HepG2 (cell line): Measurements from ENCODE around the gene ME3. TPM values are rescaled to one million over a fixed set of nuclear protein-coding genes. Genes with fewer than 3 reads are reported as not detected.
A peak's percentile ranks its signal among the peaks of the same experiment; 100 is the strongest.

ENCODE experiments used
- ATAC-seq: fragments of 200-7000 bp; cut with Tn5 transposase; 3 replicates; pipeline ENCODE4 v1.9.1; 2020; ENCODE audit warnings: mild to moderate bottlenecking, moderate library complexity
- BruUV-seq: library from RNA; stranded (reverse); fragments of 400-500 nt; replicated peaks from 2 replicates; lab custom pipeline; 2021; lab: Mats Ljungman, UMichigan
- CTCF ChIA-PET: fragments of 300-600 bp; formaldehyde crosslinking; extraction: SDS; loops from one replicate; lab custom pipeline; 2021; ENCODE audit warnings: low total read pairs, inconsistent platforms, low intra/inter-chr PET ratio; lab: Yijun Ruan, JAX
- POLR2A ChIA-PET: fragments of 350-600 bp; sonication (Branson Sonifier 250); formaldehyde crosslinking; loops from one replicate; lab custom pipeline; 2020; ENCODE audit warnings: antibody characterized with exemption, inconsistent platforms; lab: Yijun Ruan, JAX
- DNase-seq: peaks from one replicate; pipeline ENCODE4 v3.0.0-alpha.2; 2015; ENCODE audit warnings: low spot score
- FAIRE-seq: peaks from 3 replicates; lab custom pipeline; 2011; peaks lifted over from hg19 to GRCh38; lab: Jason Lieb, UNC
- H2AFZ ChIP-seq: one replicate; pipeline ENCODE4 v1.6.1; 2011; ENCODE audit warnings: low read length, inconsistent platforms
- H3K27ac ChIP-seq: fragments of 300-600 bp; 3 replicates; pipeline ENCODE4 v1.8.0; 2011; ENCODE audit warnings: mixed run types, mild to moderate bottlenecking, mixed read lengths, low read length, inconsistent platforms; ENCODE audit not compliant: insufficient read depth; ENCODE audit errors: extremely low read length
- H3K27me3 ChIP-seq, 2 experiments: fragments of 200-600 bp in 1 of 2; 2 replicates in 1 of 2; 3 replicates in 1 of 2; pipeline versions ENCODE4 v1.6.0 to v1.8.0; 2011; ENCODE audit warnings: low read length in 2 of 2, mild to moderate bottlenecking in 2 of 2, moderate library complexity in 2 of 2, inconsistent platforms in 1 of 2; ENCODE audit not compliant: insufficient read depth in 2 of 2, control insufficient read depth in 1 of 2
- H3K36me3 ChIP-seq, 2 experiments: fragments of 200-600 bp in 1 of 2; replicated peaks in 1 of 2; 2 replicates in 1 of 2; 3 replicates in 1 of 2; pipeline versions ENCODE4 v1.5.1 to v1.8.0; 2011; ENCODE audit warnings: low read length in 2 of 2, inconsistent platforms in 1 of 2; ENCODE audit not compliant: insufficient read depth in 2 of 2, control insufficient read depth in 1 of 2
- H3K4me1 ChIP-seq: 2 replicates; pipeline ENCODE4 v1.5.1; 2012; ENCODE audit warnings: low read length, inconsistent platforms; ENCODE audit not compliant: insufficient read depth
- H3K4me2 ChIP-seq: 2 replicates; pipeline ENCODE4 v1.6.0; 2011; ENCODE audit warnings: low read depth, low read length, inconsistent platforms
- H3K4me3 ChIP-seq, 3 experiments: fragments of 200-600 bp in 1 of 3; sonication (generic), shearing (Covaris generic) in 1 of 3; replicated peaks in 1 of 3; 2 replicates each; pipeline ENCODE4 v1.5.1; 2011 to 2016; ENCODE audit warnings: low read length in 3 of 3, inconsistent platforms in 2 of 3, low read depth in 2 of 3, mild to moderate bottlenecking in 2 of 3, control low read depth in 1 of 3, mixed read lengths in 1 of 3; ENCODE audit not compliant: insufficient read depth in 1 of 3
- H3K79me2 ChIP-seq: one replicate; pipeline ENCODE4 v1.6.1; 2011; ENCODE audit warnings: low read length, inconsistent platforms; ENCODE audit not compliant: insufficient read depth
- H3K9ac ChIP-seq: 2 replicates; pipeline ENCODE4 v1.6.0; 2011; ENCODE audit warnings: mild to moderate bottlenecking, low read depth, low read length, inconsistent platforms; ENCODE audit not compliant: insufficient read depth
- H3K9me3 ChIP-seq: 2 replicates; pipeline ENCODE4 v1.5.1; 2012; ENCODE audit warnings: mild to moderate bottlenecking, low read length
- H4K20me1 ChIP-seq: 2 replicates; pipeline ENCODE4 v1.6.0; 2011; ENCODE audit warnings: inconsistent platforms, mild to moderate bottlenecking, low read length, moderate library complexity; ENCODE audit not compliant: insufficient read depth
- CREM ChIP-seq, 2 experiments: sonication (generic) in 1 of 2; formaldehyde crosslinking in 1 of 2; IDR thresholded peaks; 2 replicates each; pipeline versions ENCODE4 v1.4.0 to v1.6.1; 2016 to 2020; ENCODE audit warnings: antibody characterized with exemption in 1 of 2, mild to moderate bottlenecking in 1 of 2, missing genetic modification reagents in 1 of 2
- FOSL2 ChIP-seq: sonication (generic); formaldehyde crosslinking; IDR thresholded peaks from 2 replicates; pipeline ENCODE4 v1.4.0; 2020; ENCODE audit warnings: missing genetic modification reagents
- FOXO1 ChIP-seq: sonication (generic); formaldehyde crosslinking; IDR thresholded peaks from 2 replicates; pipeline ENCODE4 v1.4.0; 2020; ENCODE audit warnings: missing genetic modification reagents
- MTA3 ChIP-seq: sonication (generic); formaldehyde crosslinking; IDR thresholded peaks from 2 replicates; pipeline ENCODE4 v1.4.0; 2020; ENCODE audit warnings: missing genetic modification reagents
- NFYC ChIP-seq: IDR thresholded peaks from 2 replicates; pipeline ENCODE4 v1.6.1; 2016; ENCODE audit warnings: missing genetic modification reagents, missing compliant biosample characterization
- REXO4 ChIP-seq: sonication (generic); formaldehyde crosslinking; IDR thresholded peaks from 2 replicates; pipeline ENCODE4 v1.8.0; 2022; ENCODE audit warnings: missing genetic modification reagents, mild to moderate bottlenecking, borderline replicate concordance
- RXRA ChIP-seq: sonication (generic); formaldehyde crosslinking; IDR thresholded peaks from 2 replicates; pipeline ENCODE4 v1.5.1; 2020; ENCODE audit warnings: missing genetic modification reagents
- TFDP2 ChIP-seq: sonication (generic); formaldehyde crosslinking; IDR thresholded peaks from 2 replicates; pipeline ENCODE4 v1.4.0; 2020; ENCODE audit warnings: missing genetic modification reagents
- XRCC5 ChIP-seq: fragments of 200-400 bp; formaldehyde crosslinking; optimal IDR thresholded peaks from 2 replicates; pipeline ENCODE3; 2017; ENCODE audit warnings: mild to moderate bottlenecking, low read length
- ZNF362 ChIP-seq: sonication (generic); formaldehyde crosslinking; IDR thresholded peaks from 2 replicates; pipeline ENCODE4 v1.4.0; 2020; ENCODE audit warnings: missing genetic modification reagents, mild to moderate bottlenecking, borderline replicate concordance
- ZNF564 ChIP-seq: sonication (generic); formaldehyde crosslinking; IDR thresholded peaks from 2 replicates; pipeline ENCODE4 v1.8.1; 2023; ENCODE audit warnings: mild to moderate bottlenecking, missing genetic modification reagents
- ZNF720 ChIP-seq: sonication (generic); formaldehyde crosslinking; IDR thresholded peaks from 2 replicates; pipeline ENCODE4 v1.4.0; 2020; ENCODE audit warnings: missing genetic modification reagents
- ZNF788 ChIP-seq: sonication (generic); formaldehyde crosslinking; IDR thresholded peaks from 2 replicates; pipeline ENCODE4 v1.5.0; 2020; ENCODE audit warnings: mild to moderate bottlenecking, missing genetic modification reagents, borderline replicate concordance
- WGBS: methylation state at CpG from one replicate; pipeline ENCODE4 v1.1.6; 2017; ENCODE audit warnings: low lambda C conversion rate; 5-methylcytosine and 5-hydroxymethylcytosine counted together
- in situ Hi-C: cut with HindIII; loops from 2 replicates; pipeline ENCODE4 v1.10.0; 2017; ENCODE audit warnings: low pct_unique_long_range_greater_than_20kb; ENCODE audit not compliant: extremely low pct_ligation_motif_present
- intact Hi-C: fragments of 100-400 bp; cut with micrococcal nuclease; formaldehyde crosslinking; loops from one replicate; pipeline ENCODE4 v1.10.0; 2022; ENCODE audit not compliant: unreplicated experiment
- polyA plus RNA-seq, 8 experiments: library from polyadenylated mRNA; depleted of rRNA in 3 of 8; stranded (reverse) in 7 of 8; unstranded in 1 of 8; fragments of >200 nt; fragmentation: Illumina TruSeq in 4 of 8; extraction: Trizol in 4 of 8; gene quantifications; 2 replicates each; pipeline versions ENCODE4 v1.2.1 to v1.2.3, GENCODE V29; 2011 to 2016; ENCODE audit warnings: low read depth in 4 of 8, missing spikeins in 1 of 8, mixed read lengths in 1 of 8; ENCODE audit not compliant: insufficient read depth in 1 of 8
- total RNA-seq, 5 experiments: library from RNA; depleted of rRNA; stranded (reverse); fragments of >200 nt; fragmentation: Illumina TruSeq; extraction: Trizol; gene quantifications; 2 replicates each; pipeline ENCODE4 v1.2.3, GENCODE V29; 2016; ENCODE audit warnings: low read depth in 1 of 5

Gene ME3
- total and polyA plus RNA-seq, 2 of the 13 experiments (the other 11 are each of a cell fraction or from before 2014, with no cell fraction given) = not detected

DNA sequence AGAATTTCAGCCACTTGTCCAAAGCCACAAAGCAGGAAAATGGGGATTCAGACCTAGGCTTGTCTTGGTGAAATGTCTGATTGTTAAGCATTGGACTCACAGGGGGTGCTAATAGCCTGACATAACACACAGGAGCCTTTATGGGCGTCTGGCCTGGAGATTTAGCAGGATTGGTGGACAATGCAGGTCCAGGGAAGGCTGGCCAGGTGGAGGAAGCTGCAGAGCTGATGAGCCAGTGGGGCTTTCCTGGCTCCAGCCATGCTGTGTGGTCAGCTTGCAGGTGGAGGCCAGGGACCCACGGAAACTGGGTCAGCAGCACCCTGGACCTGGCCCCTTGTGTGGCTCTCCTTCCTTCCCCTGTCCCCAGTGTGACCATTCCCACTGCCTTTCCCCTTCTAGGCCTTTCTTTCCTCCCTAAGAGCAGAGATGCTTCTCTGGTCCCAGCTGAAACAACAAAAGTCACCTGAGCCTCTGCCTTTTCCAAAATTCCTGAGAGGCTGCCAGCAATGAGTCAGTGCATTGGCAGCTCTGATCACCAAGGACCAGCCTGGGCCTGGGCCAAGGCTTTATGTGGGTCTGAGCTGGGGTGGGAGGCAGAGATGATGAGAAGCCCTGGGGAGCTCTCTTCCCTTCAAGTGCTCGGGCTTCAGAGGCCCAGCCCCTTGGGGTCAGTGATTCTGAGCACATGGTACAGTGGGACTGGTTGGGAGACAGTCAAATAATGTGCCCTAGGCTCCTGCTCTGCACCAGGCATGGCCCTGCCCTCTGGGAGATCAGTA is 212.5 kb downstream of the ME3 start:
- no peaks in the 10 kb centered on the region for H4K20me1 ChIP-seq
- 16% methylated on average over 3 of the region's 3 CpGs for WGBS
- ChIA-PET CTCF (interaction anchor here (1.4 to 1.7 kb wide), 2 partner anchors 111 to 359 kb away, joined by 3 to 6 read pairs; no protein-coding TSS in a partner anchor), POLR2A (interaction anchor here (0.9 to 1.2 kb wide), 3 partner anchors 10 to 24 kb away, joined by 3 to 5 read pairs (median 3); no protein-coding TSS in a partner anchor)
- H3K9me3 ChIP-seq = no peaks in the 10 kb centered on the region
- no peaks in the 10 kb centered on the region for H3K36me3 ChIP-seq
- peak; percentile 49 for DNase-seq
- in situ Hi-C loops = loop anchor here (5.0 kb wide), 2 partner anchors 112 to 357 kb away; no protein-coding TSS in a partner anchor
- H3K4me1 ChIP-seq = no peaks in the 10 kb centered on the region
- peak; percentile 68 for TF ChIP-seq FOSL2 (CRISPR knock-in tag)
- no peak for TF ChIP-seq ZNF362 (CRISPR knock-in tag)
- H3K79me2 ChIP-seq = no peaks in the 10 kb centered on the region
- H3K4me2 ChIP-seq = no peak overlapping the region
- H3K4me3 ChIP-seq = no peak overlapping the region
- no peaks in the 10 kb centered on the region for H3K27me3 ChIP-seq
- no peak overlapping the region for H2AFZ ChIP-seq
- no peak for ATAC-seq
- H3K9ac ChIP-seq = no peak overlapping the region
- no peak overlapping the region for H3K27ac ChIP-seq
- BruUV-seq = no TSS peak
- intact Hi-C loops = loop anchor here (5.0 kb wide), 1 partner anchor 342 kb away; the partner anchor contains the start of gene PRSS23
- FAIRE-seq = no peak

GRCh38 chr11:86459002-86459385 is 213.4 kb downstream of the ME3 start:
- CTCF ChIA-PET = interaction anchor here (1.4 to 1.7 kb wide), 3 partner anchors 112 to 359 kb away, joined by 3 to 6 read pairs (median 4); no protein-coding TSS in a partner anchor
- POLR2A ChIA-PET = no interaction called here
- no peaks in the 10 kb centered on the region for H3K36me3 ChIP-seq
- in situ Hi-C loops = loop anchor here (5.0 kb wide), 2 partner anchors 113 to 358 kb away; no protein-coding TSS in a partner anchor
- no peaks in the 10 kb centered on the region for H3K79me2 ChIP-seq
- no peaks in the 10 kb centered on the region for H4K20me1 ChIP-seq
- H3K4me1 ChIP-seq = no peaks in the 10 kb centered on the region
- no peak overlapping the region for H3K9ac ChIP-seq
- no peaks in the 10 kb centered on the region for H3K9me3 ChIP-seq
- H3K27me3 ChIP-seq = no peaks in the 10 kb centered on the region
- H3K4me2 ChIP-seq = no peak overlapping the region
- intact Hi-C loops = loop anchor here (5.0 kb wide), 1 partner anchor 343 kb away; the partner anchor contains the start of gene PRSS23
- WGBS = 30% methylated on average over 1 of the region's 1 CpG
- FAIRE-seq (no peak), ATAC-seq (no peak), DNase-seq (no peak)
- H2AFZ ChIP-seq = no peak overlapping the region
- no peak overlapping the region for H3K4me3 ChIP-seq
- no TSS peak for BruUV-seq
- H3K27ac ChIP-seq = no peak overlapping the region
- TF ChIP-seq RXRA (no peak), XRCC5 (no peak), NFYC (CRISPR knock-in tag) (no peak), CREM (IDR thresholded peaks at IDR 0.05) (no peak), CREM (CRISPR knock-in tag; IDR thresholded peaks at IDR 0.05) (no peak), FOXO1 (no peak), REXO4 (CRISPR knock-in tag) (no peak), ZNF564 (no peak), MTA3 (no peak), ZNF788 (CRISPR knock-in tag) (no peak), TFDP2 (CRISPR knock-in tag) (no peak), ZNF720 (CRISPR knock-in tag) (no peak)
